Airway epithelial cell (primary cell): ENCODE results near the gene CCNL2. TPM values are rescaled to one million over a fixed set of nuclear protein-coding genes. Genes with fewer than 3 reads are reported as not detected.

Source experiments
- total RNA-seq: library from RNA; depleted of rRNA; stranded (reverse); fragments of >200 nt; gene quantifications from 2 replicates; pipeline ENCODE4 v1.2.3, GENCODE V29; 2015

Gene CCNL2
- total RNA-seq: 48.4 and 60.6 TPM in 2 replicates

DNA sequence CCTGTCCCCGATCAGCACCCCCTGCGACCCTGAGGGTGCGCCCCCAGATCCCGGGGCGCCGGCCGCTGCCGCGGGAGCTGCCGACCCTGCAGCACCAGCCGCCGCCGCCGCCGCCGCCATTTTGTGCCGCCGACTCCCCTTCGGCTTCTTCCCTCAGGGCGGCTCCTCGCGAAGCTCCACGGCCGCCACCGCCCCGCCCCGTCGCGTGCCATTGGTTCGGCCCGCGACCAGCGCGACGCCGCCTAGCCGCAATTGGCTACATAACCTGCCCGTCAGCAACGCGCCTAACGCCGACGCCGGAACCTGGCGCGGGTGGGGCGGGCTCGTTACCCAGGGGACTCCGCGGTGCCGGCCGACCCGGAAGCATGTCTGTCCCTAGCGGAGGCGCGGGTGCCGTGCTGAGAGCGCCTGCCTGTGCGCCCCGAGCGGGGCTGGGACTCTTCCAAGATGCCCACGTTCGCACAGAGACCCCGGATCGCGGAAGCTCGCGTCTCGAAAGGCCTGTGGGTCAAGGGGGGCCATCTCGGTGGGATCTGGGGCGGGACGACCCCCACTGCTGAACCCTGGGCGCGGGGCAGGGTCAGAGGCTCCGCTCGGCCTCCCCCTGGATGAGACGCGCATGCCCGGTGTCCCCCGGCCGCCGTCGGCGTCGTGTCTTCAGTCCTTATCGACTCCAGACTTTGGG, at the start of gene CCNL2:
Gene CCNL2, minus strand, starts transcription at position 149 of the 685 bp plus-strand sequence. Its CDS starts 29 bp downstream, at position 120.

DNA sequence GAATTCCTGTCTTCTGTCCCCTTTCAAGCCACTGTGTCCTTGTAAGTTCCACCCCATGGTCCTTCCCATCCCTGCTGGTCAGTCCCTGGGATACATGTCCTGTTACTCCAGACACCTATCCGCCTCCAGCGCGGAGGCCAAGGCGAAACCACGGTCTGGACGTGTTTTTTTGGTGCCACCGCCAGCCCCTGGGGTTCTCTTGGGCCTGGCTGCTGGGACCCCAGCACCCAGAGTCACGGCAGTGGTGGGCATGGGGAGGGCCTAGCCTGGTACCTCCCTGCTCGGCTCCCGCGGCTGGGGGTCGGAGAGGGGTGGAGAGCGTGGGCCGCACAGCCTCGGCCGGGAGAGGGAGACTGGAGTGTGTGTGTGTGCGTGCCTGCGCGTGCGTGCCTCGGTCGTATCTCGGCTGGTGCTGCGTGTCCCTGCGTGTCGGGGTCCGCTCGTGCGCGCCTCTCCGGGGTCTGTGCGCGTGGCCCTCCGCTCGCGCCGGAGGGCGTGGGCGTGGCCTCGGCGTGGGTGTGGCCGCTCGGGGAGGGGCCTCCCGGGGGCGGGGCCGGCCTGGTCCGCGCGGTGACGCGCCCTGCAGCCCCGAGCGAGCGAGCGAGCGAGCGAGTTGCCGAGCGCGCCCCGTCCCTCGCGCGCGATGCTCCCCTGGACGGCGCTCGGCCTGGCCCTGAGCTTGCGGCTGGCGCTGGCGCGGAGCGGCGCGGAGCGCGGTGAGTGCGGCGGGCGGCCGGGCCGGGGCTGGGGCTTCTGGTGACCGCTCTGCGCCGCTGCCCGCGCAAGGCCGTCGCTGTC, 36.2 kb upstream of the CCNL2 start, which contains the start of gene VWA1:
Gene VWA1, plus strand, starts transcription at position 585 of the 798 bp plus-strand sequence. Its CDS starts 59 bp downstream, at position 644.

DNA sequence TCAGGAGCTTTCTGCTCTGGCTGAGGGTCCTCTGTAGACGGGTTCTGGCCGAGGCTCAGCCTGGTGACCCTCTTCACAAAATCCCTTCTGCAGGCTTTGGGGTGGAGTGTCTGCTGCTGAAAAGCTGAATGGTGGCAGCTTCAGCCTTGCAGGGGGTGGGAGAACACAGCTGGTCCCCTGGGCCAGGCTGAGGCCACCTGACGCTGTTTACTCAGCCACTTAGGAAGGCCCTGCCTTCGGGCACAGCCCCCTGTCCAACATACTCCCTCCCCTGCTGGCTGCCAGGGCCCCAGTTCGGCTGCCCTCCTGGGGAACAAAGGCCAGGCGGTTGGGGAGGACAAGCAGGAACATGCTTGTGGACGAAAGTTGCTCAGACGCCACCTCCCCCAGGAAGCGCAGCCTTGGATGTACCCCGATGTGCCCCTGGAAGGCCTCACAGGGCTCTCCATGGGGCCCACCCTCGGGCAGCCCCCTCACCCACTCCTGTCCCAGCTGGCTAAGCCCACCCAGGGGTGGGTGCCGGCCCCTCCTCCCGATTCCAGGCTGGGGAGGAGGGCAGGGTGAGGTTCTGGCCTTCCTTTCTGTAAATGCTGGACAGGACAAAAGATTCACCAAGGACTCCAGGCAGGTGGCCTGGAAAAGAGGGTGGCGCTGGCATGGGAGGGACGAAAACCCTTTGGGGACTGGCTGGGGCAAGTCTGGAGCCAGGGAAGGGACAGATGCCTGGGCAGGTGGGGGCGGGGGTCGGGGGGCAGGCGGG, 22.2 kb upstream of the CCNL2 start, which contains the start of gene ANKRD65:
Gene ANKRD65, minus strand, starts transcription at position 130 of the 760 bp plus-strand sequence. CDS start 271 bp downstream, outside the sequence.

DNA sequence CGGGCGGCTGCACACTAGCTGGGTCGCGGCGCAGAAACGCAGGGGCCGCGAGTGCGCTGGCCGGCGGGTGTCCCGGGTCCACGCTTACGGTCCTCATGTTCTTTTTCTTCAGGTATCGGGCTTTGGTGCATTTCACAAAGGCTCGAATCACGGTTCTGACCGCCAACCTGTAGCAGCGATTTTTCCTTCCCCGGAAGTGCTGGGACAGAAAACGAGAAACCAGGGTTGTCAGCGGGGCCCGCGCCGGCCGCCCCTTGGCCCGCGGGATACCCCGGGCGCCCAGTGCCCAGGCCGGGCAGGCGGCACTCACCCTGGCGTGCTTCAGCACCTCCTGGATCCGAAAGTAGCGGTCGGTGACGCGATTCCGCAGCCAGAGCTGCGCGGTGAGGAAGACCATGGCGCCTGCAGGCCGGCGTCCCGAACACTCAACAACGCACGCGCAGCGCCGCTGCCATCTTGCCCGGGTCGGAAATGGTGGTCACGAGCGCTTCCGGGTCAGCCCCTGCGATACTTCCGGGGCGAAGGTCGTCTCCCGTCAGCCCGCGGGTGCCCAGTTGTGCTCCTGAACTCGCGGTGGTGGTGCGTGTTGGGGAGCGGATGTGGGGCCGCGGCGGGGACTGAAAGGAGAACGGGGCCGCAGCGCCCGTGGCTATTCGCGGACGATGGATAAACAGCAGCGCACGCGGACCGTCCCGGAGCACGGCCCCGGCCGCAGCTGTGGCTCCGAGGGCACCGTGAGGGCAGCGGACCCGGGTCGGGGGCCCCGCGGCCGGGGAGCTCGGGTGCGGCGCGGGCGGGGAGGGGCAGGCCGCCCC, 7.9 kb upstream of the CCNL2 start, which contains the start of gene MRPL20:
Gene MRPL20, minus strand, starts transcription at position 473 of the 815 bp plus-strand sequence. Its CDS starts 76 bp downstream, at position 397.

DNA sequence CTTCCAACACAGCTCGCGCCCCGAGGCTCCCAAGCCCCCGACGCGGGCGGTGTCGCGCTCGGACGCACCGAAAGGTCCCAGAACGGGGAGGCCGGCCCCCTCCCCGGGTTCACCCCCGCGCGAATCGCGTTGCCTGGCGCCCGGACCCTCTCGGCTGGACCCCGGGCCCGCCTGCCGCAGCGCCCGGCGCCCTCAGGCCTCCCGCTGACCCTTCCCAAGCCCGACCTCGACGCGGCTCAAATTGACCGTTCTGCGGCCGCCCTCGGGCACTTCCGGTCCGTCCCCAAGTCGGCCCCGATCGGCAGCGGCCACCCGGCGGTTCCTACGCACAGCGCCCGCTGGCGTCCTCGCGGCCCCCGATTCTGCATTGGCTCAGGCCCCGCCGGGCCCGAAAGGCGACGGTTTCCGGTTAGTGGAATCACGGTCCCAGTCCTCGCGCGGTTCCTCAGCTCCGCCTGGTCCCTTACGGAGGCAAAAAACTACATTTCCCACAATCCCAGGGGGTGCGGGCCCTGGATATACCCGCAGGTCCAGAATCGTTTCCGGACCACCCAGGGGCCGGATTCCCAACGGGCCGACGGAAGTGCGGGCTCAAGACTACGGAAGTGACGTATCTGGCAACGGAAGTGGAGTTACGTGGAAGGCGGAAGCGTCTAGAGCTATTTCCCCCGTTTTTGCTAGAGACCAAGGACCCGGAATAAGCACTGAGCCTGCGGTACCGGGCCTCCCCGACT, 24.0 kb downstream of the CCNL2 start, which contains the start of gene AURKAIP1:
Gene AURKAIP1, minus strand, starts transcription at position 279 of the 734 bp plus-strand sequence. CDS start 451 bp downstream, outside the sequence.

DNA sequence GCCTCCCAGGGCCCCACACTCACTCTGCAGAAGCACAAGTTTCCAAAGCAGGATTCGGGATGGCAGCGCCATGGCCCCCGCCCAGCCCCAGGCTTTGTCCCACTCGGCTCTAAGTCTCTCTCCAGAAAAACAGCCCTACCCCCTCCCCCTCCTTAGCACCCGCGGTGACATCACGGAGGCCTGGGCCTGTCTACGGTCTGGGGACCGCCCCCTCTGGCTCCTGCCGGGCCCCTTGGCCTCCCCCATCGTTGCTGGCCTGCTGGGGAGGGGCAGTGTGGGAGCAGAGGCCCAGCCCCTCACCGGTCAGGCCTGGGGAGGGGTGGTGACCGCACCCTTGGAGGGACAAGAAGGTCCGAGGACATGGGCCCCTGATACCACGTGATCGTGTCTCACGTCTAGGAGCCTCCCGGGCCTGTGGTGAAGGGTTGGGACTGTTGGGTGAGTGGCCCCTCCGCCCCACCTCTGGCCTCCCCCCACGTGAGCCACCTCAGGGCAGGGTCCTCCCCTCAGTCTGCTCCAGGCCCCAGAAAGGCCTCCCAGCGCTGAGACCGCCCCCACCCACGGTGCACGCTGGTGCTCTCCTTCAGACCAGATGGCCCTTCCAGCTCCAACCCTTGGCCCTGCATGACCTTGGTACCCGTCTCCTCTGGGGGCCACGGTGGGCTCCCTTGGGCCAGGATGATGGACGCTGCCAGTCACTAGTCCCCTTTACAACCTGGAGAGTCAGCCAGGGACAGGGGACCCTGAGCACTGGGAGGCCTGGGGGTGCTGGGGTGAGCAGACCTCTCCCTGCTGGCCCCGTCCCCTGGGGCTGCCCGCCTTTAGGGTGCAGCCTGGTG, 40.5 kb downstream of the CCNL2 start, which contains the start of gene MXRA8:
Gene MXRA8, minus strand, starts transcription at position 123 of the 839 bp plus-strand sequence. Its CDS starts 51 bp downstream, at position 72.

DNA sequence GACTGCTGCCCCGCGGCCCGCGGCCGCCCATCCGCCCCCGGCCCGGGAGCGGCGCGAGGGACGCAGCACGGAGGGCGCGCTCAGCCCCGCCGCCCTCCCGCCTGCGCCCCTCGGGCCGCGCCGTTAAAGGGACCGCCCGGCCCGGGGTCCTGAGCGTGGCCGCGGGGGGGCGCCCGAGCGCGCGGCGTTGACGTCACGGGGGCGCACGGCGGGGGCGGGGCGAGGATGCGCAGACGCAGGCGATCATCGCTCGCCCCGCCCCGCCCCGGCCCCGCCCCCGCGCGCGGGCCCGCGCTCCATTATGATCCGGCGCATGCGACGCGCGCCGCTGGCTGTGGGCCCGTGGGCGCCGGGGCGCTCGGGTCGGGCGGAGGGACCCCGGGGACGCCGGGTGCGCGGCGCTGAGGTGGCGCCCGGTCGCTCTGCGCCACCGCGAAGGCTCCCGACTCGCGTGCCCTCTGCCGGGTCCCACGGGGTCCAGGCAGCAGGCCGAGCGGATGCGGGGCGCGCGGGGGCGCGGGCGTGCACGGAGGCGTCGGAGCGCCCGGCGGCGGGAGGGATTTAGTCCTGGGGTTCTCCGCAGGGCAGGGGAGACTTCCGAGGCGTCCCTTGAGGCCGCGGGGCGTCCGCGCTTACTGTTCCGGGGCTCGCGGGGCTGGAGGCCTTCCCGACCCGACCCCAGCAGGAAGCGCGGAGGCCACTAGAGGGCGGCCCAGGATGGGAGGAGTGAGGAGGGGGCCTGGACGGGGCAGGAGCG, 49.7 kb downstream of the CCNL2 start, which contains the start of gene DVL1:
Gene DVL1, minus strand, starts transcription at position 163 of the 757 bp plus-strand sequence. CDS start 353 bp downstream, outside the sequence.

Other genes with a start within 250 kb of the CCNL2 start
- not detected in 2 replicates for gene TTLL10, start 225.5 kb downstream of the CCNL2 start, total RNA-seq
- gene TNFRSF18, start 192.7 kb downstream of the CCNL2 start, total RNA-seq: 0.63 and 0.98 TPM in 2 replicates
- gene TNFRSF4, start 185.2 kb downstream of the CCNL2 start, total RNA-seq: not detected in 2 replicates
- 130 TPM in 2 replicates for gene SDF4, start 167.3 kb downstream of the CCNL2 start, total RNA-seq
- gene B3GALT6, start 167.1 kb downstream of the CCNL2 start, total RNA-seq: 23.6 and 24.7 TPM in 2 replicates
- 0.71 and 1.1 TPM in 2 replicates for gene C1QTNF12, start 152.6 kb downstream of the CCNL2 start, total RNA-seq
- gene UBE2J2, start 125.5 kb downstream of the CCNL2 start, total RNA-seq: 43.3 and 56.1 TPM in 2 replicates
- 0.09 and 0.21 TPM in 2 replicates for gene SCNN1D, start 118.9 kb downstream of the CCNL2 start, total RNA-seq
- 33.2 and 37.7 TPM in 2 replicates for gene ACAP3, start 91.4 kb downstream of the CCNL2 start, total RNA-seq
- 63.3 and 72.2 TPM in 2 replicates for gene PUSL1, start 90.7 kb downstream of the CCNL2 start, total RNA-seq
- gene INTS11, start 74.7 kb downstream of the CCNL2 start, total RNA-seq: 72.1 and 85.8 TPM in 2 replicates
- 41.8 and 48.7 TPM in 2 replicates for gene CPTP, start 74.5 kb downstream of the CCNL2 start, total RNA-seq
- 0.05 and 0.07 TPM in 2 replicates for gene TAS1R3, start 68.1 kb downstream of the CCNL2 start, total RNA-seq
- gene DVL1, start 49.9 kb downstream of the CCNL2 start, total RNA-seq: 81.8 and 99.3 TPM in 2 replicates
- gene MXRA8, start 40.8 kb downstream of the CCNL2 start, total RNA-seq: 1.6 and 4.9 TPM in 2 replicates
- 213 and 230 TPM in 2 replicates for gene AURKAIP1, start 24.1 kb downstream of the CCNL2 start, total RNA-seq
- gene MRPL20, start 8.0 kb upstream of the CCNL2 start, total RNA-seq: 173 and 184 TPM in 2 replicates
- gene ANKRD65, start 21.9 kb upstream of the CCNL2 start, total RNA-seq: 21.4 and 24.3 TPM in 2 replicates
- 91.6 and 96.3 TPM in 2 replicates for gene VWA1, start 36.4 kb upstream of the CCNL2 start, total RNA-seq
- 0.14 TPM in 1 of 2 replicates, not detected in the other for gene ATAD3C, start 50.4 kb upstream of the CCNL2 start, total RNA-seq
- gene ATAD3B, start 72.4 kb upstream of the CCNL2 start, total RNA-seq: 30.3 and 34.1 TPM in 2 replicates
- gene ATAD3A, start 112.8 kb upstream of the CCNL2 start, total RNA-seq: 56.8 and 65.5 TPM in 2 replicates
- 0.23 and 0.35 TPM in 2 replicates for gene TMEM240, start 141.3 kb upstream of the CCNL2 start, total RNA-seq
- gene SSU72, start 175.5 kb upstream of the CCNL2 start, total RNA-seq: 103 and 113 TPM in 2 replicates
- gene FNDC10, start 200.8 kb upstream of the CCNL2 start, total RNA-seq: 5.6 and 7.5 TPM in 2 replicates
- 39.2 and 41.9 TPM in 2 replicates for gene MIB2, start 216.2 kb upstream of the CCNL2 start, total RNA-seq
- 0.79 and 1.5 TPM in 2 replicates for gene MMP23B, start 232.8 kb upstream of the CCNL2 start, total RNA-seq